Neuron (in vitro differentiated cells): ENCODE measurements around the gene SYNE3.
A peak's percentile ranks its signal among the peaks of the same experiment; 100 is the strongest.
"Not testable (repeated sequence)": the region's sequence is repeated elsewhere in the genome, so short reads cannot be mapped to it uniquely, and the experiment has no call there.

ENCODE experiments used
- H2AFZ ChIP-seq: one replicate; pipeline ENCODE4 v1.6.1; 2013; ENCODE audit warnings: low read depth, mild to moderate bottlenecking, inconsistent platforms, low read length, moderate library complexity
- H3K27me3 ChIP-seq: one replicate; pipeline ENCODE4 v1.6.1; 2013; ENCODE audit warnings: low read length; ENCODE audit not compliant: insufficient read depth
- H3K36me3 ChIP-seq: one replicate; pipeline ENCODE4 v1.6.1; 2013; ENCODE audit warnings: low read length; ENCODE audit not compliant: insufficient read depth
- H3K4me1 ChIP-seq: one replicate; pipeline ENCODE4 v1.6.1; 2013; ENCODE audit warnings: low read length; ENCODE audit not compliant: insufficient read depth
- H3K4me3 ChIP-seq: 2 replicates; pipeline ENCODE4 v1.5.1; 2013; ENCODE audit warnings: mild to moderate bottlenecking, low read length, moderate library complexity
- H3K9me3 ChIP-seq: one replicate; pipeline ENCODE4 v1.6.1; 2013; ENCODE audit warnings: low read length

Gene SYNE3

DNA sequence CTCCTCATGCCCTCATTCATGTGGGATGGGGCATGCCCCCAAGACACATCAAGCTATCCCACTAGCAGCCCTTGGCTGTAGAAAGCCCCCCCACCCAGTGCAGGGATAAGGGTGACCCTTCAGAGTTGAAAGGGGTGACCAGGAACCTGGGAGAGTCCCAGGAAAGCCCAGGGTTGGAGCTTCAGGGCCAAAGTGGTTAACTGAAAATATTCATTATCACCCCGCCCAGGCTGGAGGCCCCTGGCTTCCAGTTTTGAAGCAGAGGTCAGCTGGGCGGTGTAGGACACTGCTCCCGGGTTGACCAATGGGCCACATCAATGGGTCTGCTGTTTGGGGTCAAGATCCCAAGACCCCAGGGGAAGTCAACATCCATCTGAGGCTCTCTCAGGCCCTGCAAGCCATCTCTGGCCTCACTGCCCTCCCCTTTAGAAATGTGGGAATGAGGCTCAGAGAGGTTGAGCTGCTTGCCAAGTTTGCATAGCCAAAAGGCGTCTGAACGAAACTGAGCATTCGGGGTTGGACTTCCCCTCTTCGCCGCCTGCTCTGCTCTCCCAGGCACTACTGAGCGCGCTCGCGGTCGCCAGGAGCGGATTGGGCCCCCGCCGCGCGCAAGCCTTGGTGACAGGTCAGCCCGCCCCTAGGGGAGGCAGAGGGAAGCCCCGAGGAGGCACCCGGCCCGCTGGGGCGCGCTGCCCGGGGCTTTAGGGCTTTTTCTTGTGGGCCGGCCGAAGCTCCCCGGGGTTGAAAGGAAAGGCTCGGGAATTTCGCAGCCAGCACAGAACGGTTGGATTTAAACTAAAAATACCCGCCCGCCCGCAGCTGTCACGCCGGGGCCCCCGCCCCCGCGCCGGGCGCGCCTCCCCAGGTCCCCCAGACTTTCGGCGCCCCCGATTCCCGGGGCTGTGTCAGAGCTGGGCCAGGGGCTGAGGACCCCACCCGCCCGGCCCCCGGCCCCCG, 576 bp downstream of the SYNE3 start:
- Histone ChIP-seq H3K4me1 (peaks cover 20% of the 10 kb centered on the region), H3K27me3 (peaks cover 15% of the 10 kb centered on the region), H3K36me3 (no peaks in the 10 kb centered on the region)

DNA sequence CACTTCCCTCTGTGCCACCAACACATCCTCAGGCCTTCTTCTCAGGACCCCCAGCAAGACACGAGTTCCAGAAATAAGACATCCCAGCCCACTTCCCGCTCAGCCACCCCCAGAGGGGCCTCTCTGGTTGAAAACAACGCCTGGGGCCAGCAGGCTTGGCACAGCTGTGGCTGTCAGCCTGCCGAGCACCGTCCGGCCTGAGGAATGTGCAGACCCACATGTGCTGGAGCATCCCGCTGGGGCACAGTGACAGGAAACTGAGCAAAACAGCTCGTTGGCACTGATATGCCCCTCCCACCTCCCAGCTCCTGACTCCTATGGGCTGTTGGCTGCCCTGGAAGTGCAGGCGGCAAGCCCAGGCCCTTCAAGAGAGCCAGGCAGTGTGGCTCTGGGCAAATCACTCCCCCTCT, 1.4 kb downstream of the SYNE3 start:
- Histone ChIP-seq H3K9me3 (no peaks in the 10 kb centered on the region), H2AFZ (no peak overlapping the region), H3K4me1 (peaks cover 20% of the 10 kb centered on the region), H3K27me3 (peaks cover 18% of the 10 kb centered on the region), H3K4me3 (no peak overlapping the region), H3K36me3 (no peaks in the 10 kb centered on the region)

More for the DNA sequence above, 576 bp downstream of the SYNE3 start:
- H3K4me3 ChIP-seq, result peak overlapping the region; percentile 24
- H2AFZ ChIP-seq, result peak overlapping the region; percentile 23
- no peaks in the 10 kb centered on the region for H3K9me3 ChIP-seq

DNA sequence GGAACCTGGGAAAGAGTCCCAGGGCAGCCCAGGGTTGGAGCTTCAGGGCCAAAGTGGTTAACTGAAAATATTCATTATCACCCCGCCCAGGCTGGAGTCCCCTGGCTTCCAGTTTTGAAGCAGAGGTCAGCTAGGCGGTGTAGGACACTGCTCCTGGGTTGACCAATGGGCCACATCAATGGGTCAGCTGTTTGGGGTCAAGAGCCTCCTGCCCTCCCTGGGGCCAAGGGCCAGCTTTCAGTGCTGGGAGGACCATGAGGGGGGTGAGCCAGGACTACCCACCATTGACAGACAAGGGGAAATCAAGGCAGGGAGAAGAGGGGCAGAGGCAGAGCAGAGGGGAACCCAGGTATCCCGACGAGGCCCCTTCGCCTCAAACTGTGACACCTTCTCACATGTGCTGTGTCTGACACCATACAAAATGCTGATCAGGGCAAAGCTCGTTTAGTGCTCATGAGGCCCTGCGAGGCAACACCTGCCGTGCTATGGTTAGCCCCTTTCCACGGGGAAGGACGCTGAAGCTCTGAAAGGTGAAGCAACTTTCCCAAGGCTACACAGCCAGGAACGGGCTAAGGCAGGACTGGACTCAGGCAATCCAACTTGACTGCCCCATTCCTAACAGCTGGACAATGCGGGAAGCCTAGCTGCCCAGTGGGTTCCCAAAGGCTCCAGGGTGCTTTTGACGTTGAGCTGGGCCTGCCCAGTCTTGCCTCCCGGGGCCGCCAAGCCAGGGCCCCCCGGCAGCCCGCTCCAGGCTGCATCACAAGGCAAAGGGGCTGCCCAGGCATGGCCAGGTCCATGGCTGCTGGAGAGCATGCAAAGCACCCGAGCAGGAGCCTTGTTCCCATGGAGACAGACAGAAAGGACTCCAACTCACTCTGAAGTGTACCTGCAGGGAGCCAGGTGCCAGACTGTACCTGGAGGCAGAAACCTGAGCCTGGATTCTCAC, 2.0 kb downstream of the SYNE3 start:
- Histone ChIP-seq H3K27me3 (peaks cover 23% of the 10 kb centered on the region), H3K4me3 (no peak overlapping the region), H2AFZ (no peak overlapping the region), H3K9me3 (no peaks in the 10 kb centered on the region), H3K36me3 (no peaks in the 10 kb centered on the region), H3K4me1 (peaks cover 20% of the 10 kb centered on the region)

DNA sequence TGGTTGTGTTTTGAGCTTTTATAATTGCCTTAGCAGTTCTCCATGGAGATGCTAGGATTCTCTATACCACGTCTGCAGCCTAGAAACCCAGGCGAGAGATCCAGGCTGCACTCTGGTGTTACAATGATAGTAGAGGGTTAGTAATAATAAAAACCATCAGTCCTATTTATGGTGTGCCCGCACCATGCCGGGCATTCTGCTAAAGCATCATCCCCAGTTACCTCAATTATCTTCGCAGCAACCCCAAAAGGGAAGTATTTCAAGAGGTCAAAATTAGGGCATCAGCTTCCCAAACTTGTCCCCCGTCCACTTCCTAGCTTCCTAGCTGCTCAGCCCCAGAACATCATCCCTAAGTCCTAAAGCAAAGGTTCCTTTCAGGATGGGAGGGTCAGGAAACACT, 3.2 kb downstream of the SYNE3 start:
- Histone ChIP-seq H3K4me3 (no peak overlapping the region), H2AFZ (no peak overlapping the region), H3K27me3 (peaks cover 23% of the 10 kb centered on the region), H3K9me3 (no peaks in the 10 kb centered on the region), H3K36me3 (no peaks in the 10 kb centered on the region), H3K4me1 (peaks cover 20% of the 10 kb centered on the region)

DNA sequence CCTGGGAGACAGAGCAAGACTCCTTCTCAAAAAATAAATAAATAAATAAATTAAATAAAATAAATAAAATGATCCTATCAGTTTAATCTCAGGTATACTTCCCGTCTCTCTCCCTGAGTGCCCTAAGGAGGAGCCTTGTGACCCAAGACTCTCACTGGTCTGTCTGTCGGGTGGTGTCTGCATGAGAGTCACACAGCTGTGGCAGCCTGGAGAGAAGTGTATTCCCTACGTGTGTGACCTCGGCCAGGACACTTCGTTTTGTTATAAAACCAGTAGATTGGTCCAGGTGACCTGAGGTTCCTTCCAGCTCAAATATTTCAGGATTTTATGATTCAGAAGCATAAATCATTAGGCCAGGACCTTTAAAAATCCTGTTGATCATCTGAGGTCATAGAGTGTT, 4.8 kb downstream of the SYNE3 start:
- Histone ChIP-seq H3K36me3 (no peaks in the 10 kb centered on the region), H3K27me3 (peaks cover 16% of the 10 kb centered on the region), H3K9me3 (no peaks in the 10 kb centered on the region), H3K4me1 (peaks cover 20% of the 10 kb centered on the region), H3K4me3 (no peak overlapping the region), H2AFZ (no peak overlapping the region)

DNA sequence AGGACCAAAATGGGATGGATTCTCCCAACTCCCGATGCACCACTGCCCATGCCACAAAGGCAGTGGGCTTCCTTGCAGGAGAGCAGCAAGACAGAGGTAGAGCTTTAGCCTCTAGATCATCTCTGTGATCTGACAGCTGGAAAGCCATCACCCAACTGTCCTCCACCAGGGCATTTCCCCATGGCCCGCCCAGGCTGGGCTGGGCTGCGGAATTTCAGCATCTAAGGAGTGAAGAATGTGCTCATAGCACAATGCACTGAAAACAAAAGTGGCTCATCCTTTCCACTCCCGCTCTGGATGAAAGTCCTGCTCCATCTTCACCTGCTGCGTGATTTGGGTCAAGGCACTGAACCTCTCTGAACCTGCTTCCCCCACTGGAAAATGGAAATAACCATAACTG, 5.6 kb downstream of the SYNE3 start:
- Histone ChIP-seq H3K4me1 (peaks cover 17% of the 10 kb centered on the region), H3K36me3 (no peaks in the 10 kb centered on the region), H2AFZ (no peak overlapping the region), H3K4me3 (no peak overlapping the region), H3K9me3 (no peaks in the 10 kb centered on the region), H3K27me3 (peaks cover 15% of the 10 kb centered on the region)

DNA sequence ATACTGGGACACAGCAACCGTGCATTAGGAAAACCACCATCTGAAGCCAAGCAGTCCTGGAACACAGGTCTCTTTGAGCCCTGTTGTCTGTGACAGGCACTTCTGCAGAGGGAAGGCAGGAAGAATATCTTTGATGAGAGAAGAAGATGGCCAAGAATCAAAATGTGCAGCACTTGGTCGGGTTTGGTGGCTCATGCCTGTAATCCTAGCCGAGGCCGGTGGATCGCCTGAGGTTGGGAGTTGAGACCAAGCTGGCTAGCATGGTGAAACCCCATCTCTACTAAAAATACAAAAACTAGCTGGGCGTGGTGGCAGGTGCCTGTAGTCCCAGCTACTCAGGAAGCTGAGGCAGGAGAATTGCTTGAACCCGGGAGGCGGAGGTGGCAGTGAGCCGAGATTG, 6.1 kb downstream of the SYNE3 start:
- H3K27me3 ChIP-seq, result peaks cover 10% of the 10 kb centered on the region
- not testable (repeated sequence) for H3K36me3 ChIP-seq, H3K4me3 ChIP-seq, H3K9me3 ChIP-seq, H2AFZ ChIP-seq
- H3K4me1 ChIP-seq, result peaks cover 12% of the 10 kb centered on the region

DNA sequence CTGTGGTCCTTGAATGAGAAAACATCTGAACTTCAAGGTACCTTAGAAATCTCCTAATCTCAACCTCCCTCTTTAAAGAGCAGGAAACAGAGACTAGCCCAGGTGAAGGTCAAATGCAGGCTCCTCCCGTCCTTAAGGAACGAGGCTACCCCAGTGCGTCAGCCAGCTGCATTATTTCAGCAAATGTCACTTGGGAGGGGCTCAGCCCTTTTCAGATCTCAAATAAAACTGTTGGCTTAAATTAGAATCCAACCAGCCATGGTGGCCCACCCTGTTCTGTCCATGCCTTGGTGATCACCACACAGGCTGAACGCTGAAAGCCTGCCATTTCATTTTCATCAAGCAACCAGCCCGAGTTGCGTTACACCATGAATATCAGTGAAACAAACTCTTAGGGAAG, 7.0 kb downstream of the SYNE3 start:
- no peaks in the 10 kb centered on the region for H3K9me3 ChIP-seq
- no peaks in the 10 kb centered on the region for H3K36me3 ChIP-seq
- H2AFZ ChIP-seq, result no peak overlapping the region
- peaks cover 4% of the 10 kb centered on the region for H3K4me1 ChIP-seq
- no peak overlapping the region for H3K4me3 ChIP-seq
- peaks cover 8% of the 10 kb centered on the region for H3K27me3 ChIP-seq

DNA sequence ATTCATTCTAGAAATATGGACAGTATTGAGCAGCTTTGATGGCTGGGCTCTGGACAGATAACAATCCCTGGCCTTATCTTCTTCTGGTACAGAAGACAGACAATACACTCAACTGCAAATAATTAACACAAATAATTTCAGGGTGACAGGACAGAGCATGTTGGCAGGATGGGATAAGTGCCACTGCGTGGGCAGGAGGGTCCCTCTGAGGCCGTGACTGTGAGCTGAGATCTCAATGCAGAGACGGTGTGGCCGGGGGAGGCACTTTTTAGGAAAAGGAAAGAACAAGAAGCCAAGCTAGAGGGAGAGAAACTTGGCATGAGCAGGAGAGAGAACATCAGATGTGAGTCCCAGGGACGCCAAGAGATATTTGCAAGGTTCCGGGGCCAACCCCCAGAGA, 8.1 kb downstream of the SYNE3 start:
- Histone ChIP-seq H2AFZ (no peak overlapping the region), H3K27me3 (peaks cover 8% of the 10 kb centered on the region), H3K36me3 (no peaks in the 10 kb centered on the region), H3K4me1 (no peaks in the 10 kb centered on the region), H3K9me3 (no peaks in the 10 kb centered on the region), H3K4me3 (no peak overlapping the region)

DNA sequence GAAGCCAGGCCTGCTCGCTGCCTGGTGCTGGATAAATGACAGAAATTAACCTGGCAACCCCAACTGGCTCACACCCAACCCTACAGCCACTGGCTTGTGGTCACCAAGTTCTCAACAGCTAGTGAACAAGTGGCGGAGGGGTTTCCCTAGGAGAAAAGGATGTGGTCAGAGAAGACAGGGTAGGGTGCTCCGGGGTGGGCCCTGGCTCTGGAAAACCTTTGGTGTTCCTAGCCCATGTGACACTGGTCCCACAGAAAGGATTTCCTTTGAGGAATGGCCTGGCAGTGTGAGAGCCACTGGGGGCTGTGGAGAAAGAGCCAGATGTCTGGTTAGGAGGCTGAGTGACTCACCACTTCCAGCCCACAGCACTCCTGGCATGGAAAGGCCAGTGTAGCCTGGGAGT, 8.7 kb downstream of the SYNE3 start:
- H3K36me3 ChIP-seq, result no peaks in the 10 kb centered on the region

DNA sequence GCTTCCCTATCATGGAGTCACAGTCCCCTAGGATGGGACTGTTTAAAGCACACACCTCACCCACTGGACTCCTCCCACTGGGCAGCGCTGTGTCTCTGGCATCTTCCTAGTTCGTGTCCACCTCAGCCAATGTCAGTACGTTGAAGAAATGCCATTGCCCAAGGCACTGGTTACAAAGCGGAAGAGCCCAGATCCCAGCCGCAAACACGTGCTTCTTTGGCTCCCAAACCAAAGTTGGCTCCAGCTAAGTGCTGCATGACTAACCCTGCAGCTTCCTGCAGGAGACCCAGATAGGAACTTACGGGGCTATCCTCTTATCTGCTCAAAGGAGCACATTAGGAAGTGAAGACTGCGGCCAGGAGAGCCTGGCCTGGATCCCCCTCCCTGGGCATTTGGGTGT, 9.3 kb downstream of the SYNE3 start:
- H3K4me1 ChIP-seq, result no peaks in the 10 kb centered on the region
- H3K27me3 ChIP-seq, result peaks cover 8% of the 10 kb centered on the region
- H3K9me3 ChIP-seq, result no peaks in the 10 kb centered on the region
- no peak overlapping the region for H3K4me3 ChIP-seq
- H2AFZ ChIP-seq, result no peak overlapping the region
- no peaks in the 10 kb centered on the region for H3K36me3 ChIP-seq

More for the DNA sequence above, 8.7 kb downstream of the SYNE3 start:
- no peak overlapping the region for H2AFZ ChIP-seq
- H3K9me3 ChIP-seq, result no peaks in the 10 kb centered on the region
- no peak overlapping the region for H3K4me3 ChIP-seq
- peaks cover 8% of the 10 kb centered on the region for H3K27me3 ChIP-seq
- no peaks in the 10 kb centered on the region for H3K4me1 ChIP-seq

DNA sequence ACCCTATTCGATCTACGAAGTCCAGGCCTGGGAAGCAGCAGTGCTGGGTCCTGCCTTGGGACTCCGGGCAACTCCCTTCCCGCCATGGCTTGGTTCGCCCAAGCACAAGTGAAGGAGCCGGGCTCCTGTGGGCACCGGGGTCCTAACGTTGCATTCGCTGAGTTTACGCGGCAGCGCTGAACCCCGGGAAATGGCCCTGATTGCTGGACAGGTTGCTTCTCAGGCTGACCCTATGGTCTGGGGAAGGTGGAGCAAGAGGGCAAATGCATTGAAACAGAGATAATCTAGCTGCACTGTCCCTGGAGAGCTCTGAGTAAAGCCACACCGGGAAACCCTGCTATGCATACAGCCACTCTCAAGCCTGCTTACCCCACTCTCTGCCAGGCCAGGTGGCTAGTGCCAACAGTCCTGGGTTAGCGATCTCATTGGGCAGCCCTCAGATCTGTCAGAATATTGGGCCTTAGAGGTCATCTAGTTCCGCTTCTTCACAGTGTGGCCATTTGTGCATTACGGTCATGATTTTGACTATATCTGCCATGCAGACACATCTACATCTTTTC, 11.3 kb downstream of the SYNE3 start:
- no peak overlapping the region for H3K4me3 ChIP-seq
- H3K27me3 ChIP-seq, result peaks cover 9% of the 10 kb centered on the region
- no peaks in the 10 kb centered on the region for H3K36me3 ChIP-seq
- no peaks in the 10 kb centered on the region for H3K4me1 ChIP-seq
- no peaks in the 10 kb centered on the region for H3K9me3 ChIP-seq
- no peak overlapping the region for H2AFZ ChIP-seq
